ENCODE results near the gene SLC17A7.

SLC17A7 gene

GRCh38 chr19:49475995-49476880 lies 34.9 kb upstream of the SLC17A7 start (continued):
- peak; percentile 55; the same call in 1 of the 2 replicates for TF ChIP-seq ZBTB20 (tag by site-specific recombination; IDR thresholded peaks at IDR 0.05)
- TF ChIP-seq ZNF394 (tag by site-specific recombination; IDR thresholded peaks at IDR 0.05; ENCODE audit: borderline replicate concordance): peak; percentile 99
- peak; percentile 68; the same call in 1 of the 2 replicates for TF ChIP-seq ZBTB17 (tag by site-specific recombination; IDR thresholded peaks at IDR 0.05)
- peak; percentile 40; the same call in 1 of the 2 replicates for TF ChIP-seq KLF8 (tag by site-specific recombination; IDR thresholded peaks at IDR 0.05)
- peak; percentile 42 for TF ChIP-seq SP2 (tag by site-specific recombination; IDR thresholded peaks at IDR 0.05)
- TF ChIP-seq, protein P1, sequence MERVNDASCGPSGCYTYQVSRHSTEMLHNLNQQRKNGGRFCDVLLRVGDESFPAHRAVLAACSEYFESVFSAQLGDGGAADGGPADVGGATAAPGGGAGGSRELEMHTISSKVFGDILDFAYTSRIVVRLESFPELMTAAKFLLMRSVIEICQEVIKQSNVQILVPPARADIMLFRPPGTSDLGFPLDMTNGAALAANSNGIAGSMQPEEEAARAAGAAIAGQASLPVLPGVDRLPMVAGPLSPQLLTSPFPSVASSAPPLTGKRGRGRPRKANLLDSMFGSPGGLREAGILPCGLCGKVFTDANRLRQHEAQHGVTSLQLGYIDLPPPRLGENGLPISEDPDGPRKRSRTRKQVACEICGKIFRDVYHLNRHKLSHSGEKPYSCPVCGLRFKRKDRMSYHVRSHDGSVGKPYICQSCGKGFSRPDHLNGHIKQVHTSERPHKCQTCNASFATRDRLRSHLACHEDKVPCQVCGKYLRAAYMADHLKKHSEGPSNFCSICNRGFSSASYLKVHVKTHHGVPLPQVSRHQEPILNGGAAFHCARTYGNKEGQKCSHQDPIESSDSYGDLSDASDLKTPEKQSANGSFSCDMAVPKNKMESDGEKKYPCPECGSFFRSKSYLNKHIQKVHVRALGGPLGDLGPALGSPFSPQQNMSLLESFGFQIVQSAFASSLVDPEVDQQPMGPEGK (tag by site-specific recombination; IDR thresholded peaks at IDR 0.05): peak; percentile 30
- peak; percentile 63; the same call in 1 of the 2 replicates for TF ChIP-seq ZNF561 (tag by site-specific recombination; IDR thresholded peaks at IDR 0.05; ENCODE audit: borderline replicate concordance)
- no peak for TF ChIP-seq ZNF221 (tag by site-specific recombination; IDR thresholded peaks at IDR 0.05; ENCODE audit: borderline replicate concordance)
- no peak for TF ChIP-seq ZNF202 (tag by site-specific recombination; IDR thresholded peaks at IDR 0.05; ENCODE audit: borderline replicate concordance)
- TF ChIP-seq ZNF169 (tag by site-specific recombination; IDR thresholded peaks at IDR 0.05): no peak
- 0 out of 2 replicates have a peak, but pooled peaks have one; percentile 25 for TF ChIP-seq ZNF335 (tag by site-specific recombination; conservative IDR thresholded peaks at IDR 0.05)
- no peak for TF ChIP-seq FEZF1 (tag by site-specific recombination; IDR thresholded peaks at IDR 0.05)
- TF ChIP-seq ZNF692 (tag by site-specific recombination; IDR thresholded peaks at IDR 0.05): peak; percentile 87

- ChIA-PET POLR2A (interaction anchor here (0.5 to 1.8 kb wide), 4 partner anchors 12 to 31 kb away, joined by 5 to 9 read pairs (median 6); partner anchors contain the start of genes ALDH16A1 and RPL13A), CTCF (interaction anchor here (0.8 to 2.9 kb wide), 14 partner anchors 13 to 209 kb away, joined by 3 to 24 read pairs (median 4); partner anchors contain the start of genes ALDH16A1 and PIH1D1)
- Histone ChIP-seq H3K4me3 (ENCODE audit: low read depth, low read length) (no peak overlapping the region), H3K36me3 (ENCODE audit: control insufficient read depth in 2 of 2, insufficient read depth in 1 of 2, low read length in 2 of 2) (peaks cover 0 to under 1% of the 10 kb centered on the region in 2 experiments; a peak in 1 of 3 replicates), H3K9me3 (ENCODE audit: control insufficient read depth, insufficient read depth, low read depth, low read length) (no peaks in the 10 kb centered on the region), H3K4me1 (ENCODE audit: control insufficient read depth, insufficient read depth, low read length) (no peaks in the 10 kb centered on the region), H3K27ac (ENCODE audit: extremely low read depth, low read depth, low read length) (no peak overlapping the region)
- TF ChIP-seq GLIS2 (tag by site-specific recombination; IDR thresholded peaks at IDR 0.05): 0 out of 2 replicates have a peak, but pooled peaks have one; percentile 9
- TF ChIP-seq ZNF140 (tag by site-specific recombination; IDR thresholded peaks at IDR 0.05): no peak
- no peak for TF ChIP-seq SP3 (tag by site-specific recombination; IDR thresholded peaks at IDR 0.05)
- peak; percentile 22; the same call in 1 of the 2 replicates for TF ChIP-seq ZNF341 (tag by site-specific recombination; IDR thresholded peaks at IDR 0.05; ENCODE audit: low read depth)
- TF ChIP-seq, protein P2, sequence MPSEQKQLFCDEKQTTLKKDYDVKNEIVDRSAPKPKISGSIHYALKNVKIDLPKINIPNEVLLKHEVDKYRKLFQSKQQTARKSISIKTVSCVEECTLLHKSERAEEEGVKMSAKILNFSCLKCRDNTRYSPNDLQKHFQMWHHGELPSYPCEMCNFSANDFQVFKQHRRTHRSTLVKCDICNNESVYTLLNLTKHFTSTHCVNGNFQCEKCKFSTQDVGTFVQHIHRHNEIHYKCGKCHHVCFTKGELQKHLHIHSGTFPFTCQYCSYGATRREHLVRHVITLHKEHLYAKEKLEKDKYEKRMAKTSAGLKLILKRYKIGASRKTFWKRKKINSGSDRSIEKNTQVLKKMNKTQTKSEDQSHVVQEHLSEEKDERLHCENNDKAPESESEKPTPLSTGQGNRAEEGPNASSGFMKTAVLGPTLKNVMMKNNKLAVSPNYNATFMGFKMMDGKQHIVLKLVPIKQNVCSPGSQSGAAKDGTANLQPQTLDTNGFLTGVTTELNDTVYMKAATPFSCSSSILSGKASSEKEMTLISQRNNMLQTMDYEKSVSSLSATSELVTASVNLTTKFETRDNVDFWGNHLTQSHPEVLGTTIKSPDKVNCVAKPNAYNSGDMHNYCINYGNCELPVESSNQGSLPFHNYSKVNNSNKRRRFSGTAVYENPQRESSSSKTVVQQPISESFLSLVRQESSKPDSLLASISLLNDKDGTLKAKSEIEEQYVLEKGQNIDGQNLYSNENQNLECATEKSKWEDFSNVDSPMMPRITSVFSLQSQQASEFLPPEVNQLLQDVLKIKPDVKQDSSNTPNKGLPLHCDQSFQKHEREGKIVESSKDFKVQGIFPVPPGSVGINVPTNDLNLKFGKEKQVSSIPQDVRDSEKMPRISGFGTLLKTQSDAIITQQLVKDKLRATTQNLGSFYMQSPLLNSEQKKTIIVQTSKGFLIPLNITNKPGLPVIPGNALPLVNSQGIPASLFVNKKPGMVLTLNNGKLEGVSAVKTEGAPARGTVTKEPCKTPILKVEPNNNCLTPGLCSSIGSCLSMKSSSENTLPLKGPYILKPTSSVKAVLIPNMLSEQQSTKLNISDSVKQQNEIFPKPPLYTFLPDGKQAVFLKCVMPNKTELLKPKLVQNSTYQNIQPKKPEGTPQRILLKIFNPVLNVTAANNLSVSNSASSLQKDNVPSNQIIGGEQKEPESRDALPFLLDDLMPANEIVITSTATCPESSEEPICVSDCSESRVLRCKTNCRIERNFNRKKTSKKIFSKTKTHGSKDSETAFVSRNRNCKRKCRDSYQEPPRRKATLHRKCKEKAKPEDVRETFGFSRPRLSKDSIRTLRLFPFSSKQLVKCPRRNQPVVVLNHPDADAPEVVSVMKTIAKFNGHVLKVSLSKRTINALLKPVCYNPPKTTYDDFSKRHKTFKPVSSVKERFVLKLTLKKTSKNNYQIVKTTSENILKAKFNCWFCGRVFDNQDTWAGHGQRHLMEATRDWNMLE (tag by site-specific recombination; conservative IDR thresholded peaks at IDR 0.05; ENCODE audit: low read depth): no peak
- TF ChIP-seq ZFP41 (tag by site-specific recombination; IDR thresholded peaks at IDR 0.05; ENCODE audit: borderline replicate concordance): no peak
- TF ChIP-seq, protein P3, sequence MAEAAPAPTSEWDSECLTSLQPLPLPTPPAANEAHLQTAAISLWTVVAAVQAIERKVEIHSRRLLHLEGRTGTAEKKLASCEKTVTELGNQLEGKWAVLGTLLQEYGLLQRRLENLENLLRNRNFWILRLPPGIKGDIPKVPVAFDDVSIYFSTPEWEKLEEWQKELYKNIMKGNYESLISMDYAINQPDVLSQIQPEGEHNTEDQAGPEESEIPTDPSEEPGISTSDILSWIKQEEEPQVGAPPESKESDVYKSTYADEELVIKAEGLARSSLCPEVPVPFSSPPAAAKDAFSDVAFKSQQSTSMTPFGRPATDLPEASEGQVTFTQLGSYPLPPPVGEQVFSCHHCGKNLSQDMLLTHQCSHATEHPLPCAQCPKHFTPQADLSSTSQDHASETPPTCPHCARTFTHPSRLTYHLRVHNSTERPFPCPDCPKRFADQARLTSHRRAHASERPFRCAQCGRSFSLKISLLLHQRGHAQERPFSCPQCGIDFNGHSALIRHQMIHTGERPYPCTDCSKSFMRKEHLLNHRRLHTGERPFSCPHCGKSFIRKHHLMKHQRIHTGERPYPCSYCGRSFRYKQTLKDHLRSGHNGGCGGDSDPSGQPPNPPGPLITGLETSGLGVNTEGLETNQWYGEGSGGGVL (tag by site-specific recombination; IDR thresholded peaks at IDR 0.05): peak; percentile 44; the same call in 1 of the 2 replicates
- peak; percentile 60 for TF ChIP-seq ZNF366 (tag by site-specific recombination; conservative IDR thresholded peaks at IDR 0.05)
- TF ChIP-seq ZNF629 (tag by site-specific recombination; IDR thresholded peaks at IDR 0.05): no peak
- no peak for TF ChIP-seq EGR2 (tag by site-specific recombination; IDR thresholded peaks at IDR 0.05; ENCODE audit: low read depth)
Observed at GRCh38 chr19:49475191-49475917, 34.0 kb upstream of the SLC17A7 start.

Measured in HEK293 (cell line).